Naive thymus-derived CD4-positive, alpha-beta T cell (primary cell): ENCODE measurements around the gene RPS15. TPM values are rescaled to one million over a fixed set of nuclear protein-coding genes. Genes with fewer than 3 reads are reported as not detected.

Source experiments
- ATAC-seq: fragments of 150-1000 bp; cut with Tn5 transposase; 2 replicates; pipeline ENCODE4 v1.10.0; 2021; ENCODE audit warnings: mild to moderate bottlenecking, moderate library complexity
- CTCF ChIA-PET: fragments of 350-600 bp; sonication (Branson Sonifier 250); formaldehyde crosslinking; loops from one replicate; lab custom pipeline; 2021; ENCODE audit warnings: antibody characterized with exemption; lab: Charles Lee
- POLR2A ChIA-PET: fragments of 350-600 bp; sonication (Branson Sonifier 250); formaldehyde crosslinking; loops from one replicate; lab custom pipeline; 2021; ENCODE audit warnings: antibody characterized with exemption, inconsistent platforms; lab: Charles Lee
- DNase-seq, 9 donors: peaks; one replicate each; pipeline versions ENCODE4 v3.0.0 to v3.0.0-alpha.2; 2020 to 2022; ENCODE audit warnings: mixed read lengths in 1 of 9
- H3K27ac ChIP-seq: one replicate; pipeline ENCODE4 v1.7.0; 2013; ENCODE audit warnings: mild to moderate bottlenecking, low read depth, low read length, moderate library complexity
- H3K27me3 ChIP-seq, 2 donors: one replicate each; pipeline ENCODE4 v1.7.0; 2013; ENCODE audit warnings: low read length in 2 of 2, mild to moderate bottlenecking in 2 of 2, moderate library complexity in 2 of 2; ENCODE audit not compliant: control insufficient read depth in 2 of 2, insufficient read depth in 2 of 2
- H3K36me3 ChIP-seq, 3 experiments: 1 replicate in 2 of 3; 2 replicates in 1 of 3; pipeline ENCODE4 v1.7.0; 2013; ENCODE audit warnings: low read length in 3 of 3, mild to moderate bottlenecking in 3 of 3, moderate library complexity in 1 of 3; ENCODE audit not compliant: insufficient read depth in 3 of 3, control insufficient read depth in 2 of 3
- H3K4me1 ChIP-seq, 2 donors: one replicate each; pipeline ENCODE4 v1.7.0; 2013; ENCODE audit warnings: low read length in 2 of 2, mild to moderate bottlenecking in 2 of 2, moderate library complexity in 1 of 2; ENCODE audit not compliant: control insufficient read depth in 2 of 2, insufficient read depth in 2 of 2
- H3K4me3 ChIP-seq: 2 replicates; pipeline ENCODE4 v1.7.0; 2013; ENCODE audit warnings: mild to moderate bottlenecking, low read length
- H3K9me3 ChIP-seq, 3 experiments: 1 replicate in 2 of 3; 2 replicates in 1 of 3; pipeline ENCODE4 v1.7.0; 2013; ENCODE audit warnings: low read length in 3 of 3; ENCODE audit not compliant: control insufficient read depth in 2 of 3
- H3K27ac Mint-ChIP-seq, 9 donors: one replicate each; pipeline ENCODE4 v1.8.0; 2020 to 2022; ENCODE audit warnings: mixed read lengths in 9 of 9, mild to moderate bottlenecking in 8 of 9, moderate library complexity in 5 of 9, inconsistent platforms in 2 of 9
- H3K27me3 Mint-ChIP-seq, 5 donors: one replicate each; pipeline ENCODE4 v1.8.0; 2021 to 2022; ENCODE audit warnings: mixed read lengths in 5 of 5, mild to moderate bottlenecking in 1 of 5
- H3K36me3 Mint-ChIP-seq, 5 donors: one replicate each; pipeline ENCODE4 v1.8.0; 2020 to 2022; ENCODE audit warnings: mixed read lengths in 5 of 5, mild to moderate bottlenecking in 3 of 5, inconsistent platforms in 1 of 5
- H3K4me1 Mint-ChIP-seq, 7 donors: one replicate each; pipeline ENCODE4 v1.8.0; 2020 to 2022; ENCODE audit warnings: mixed read lengths in 7 of 7, mild to moderate bottlenecking in 3 of 7, inconsistent platforms in 1 of 7
- H3K4me3 Mint-ChIP-seq, 10 donors: one replicate each; pipeline ENCODE4 v1.8.0; 2020 to 2022; ENCODE audit warnings: mild to moderate bottlenecking in 10 of 10, mixed read lengths in 10 of 10, moderate library complexity in 6 of 10, inconsistent platforms in 2 of 10
- H3K9me3 Mint-ChIP-seq, 11 donors: one replicate each; pipeline ENCODE4 v1.8.0; 2020 to 2022; ENCODE audit warnings: mixed read lengths in 11 of 11, mild to moderate bottlenecking in 4 of 11, inconsistent platforms in 1 of 11, moderate library complexity in 1 of 11
- intact Hi-C, 2 donors: fragments of 100-400 bp; cut with micrococcal nuclease; formaldehyde crosslinking; loops; one replicate each; pipeline ENCODE4 v1.15.1; 2023
- polyA plus RNA-seq, 2 donors: library from polyadenylated mRNA; unstranded; fragments of 300-500 nt; fragmentation: Illumina TruSeq; gene quantifications; one replicate each; pipeline ENCODE4 v1.2.3, GENCODE V29; 2021
- total RNA-seq, 6 experiments: library from RNA in 5 of 6; stranded (reverse) in 5 of 6; gene quantifications; 1 replicate in 5 of 6; 2 replicates in 1 of 6; pipeline ENCODE4 v1.2.3 and lab custom pipeline; 2021 to 2026

The RPS15 gene
- total and polyA plus RNA-seq, 7 experiments from 2014 or later = 1,300 to 3,761 (median 2,017) TPM

GRCh38 chr19:1412323-1412923, 25.8 kb upstream of the RPS15 start:
- Mint-ChIP-seq H3K4me3 (peak overlapping the region in 4 of 10 donors; percentile 55 to 95 (median 78)), H3K27me3 (no peaks in the 10 kb centered on the region), H3K36me3 (peaks cover 0 to 9% (median 3%) of the 10 kb centered on the region in 5 donors), H3K27ac (peak overlapping the region in 2 of 9 donors; percentile 75 to 90), H3K9me3 (peaks cover 0 to 3% (median 0%) of the 10 kb centered on the region in 11 donors), H3K4me1 (peaks cover 41 to 83% (median 72%) of the 10 kb centered on the region in 7 donors)
- Histone ChIP-seq H3K27ac (peak overlapping the region; percentile 24), H3K36me3 (peaks cover 0 to 59% (median 8%) of the 10 kb centered on the region in 3 experiments), H3K9me3 (no peaks in the 10 kb centered on the region), H3K4me1 (peaks cover 45 to 49% of the 10 kb centered on the region in 2 donors), H3K4me3 (no peak overlapping the region), H3K27me3 (no peaks in the 10 kb centered on the region)
- intact Hi-C loops = no loop called here
- no peak for DNase-seq
- ChIA-PET POLR2A (no interaction called here), CTCF (no interaction called here)
- ATAC-seq = no peak

GRCh38 chr19:1412995-1413800, 25.0 kb upstream of the RPS15 start:
- DNase-seq (no peak), ATAC-seq (no peak)
- ChIA-PET POLR2A (no interaction called here), CTCF (no interaction called here)
- no peak overlapping the region for H3K4me3 ChIP-seq
- Mint-ChIP-seq H3K9me3 (peaks cover 0 to 3% (median 0%) of the 10 kb centered on the region in 11 donors), H3K27ac (peak overlapping the region in 3 of 9 donors; percentile 8 to 59 (median 33)), H3K4me1 (peaks cover 44 to 87% (median 74%) of the 10 kb centered on the region in 7 donors), H3K27me3 (no peaks in the 10 kb centered on the region), H3K36me3 (peaks cover 0 to 12% (median 4%) of the 10 kb centered on the region in 5 donors), H3K4me3 (peak overlapping the region in 6 of 10 donors; percentile 10 to 40 (median 28))
- peaks cover 0 to 63% (median 8%) of the 10 kb centered on the region in 3 experiments for H3K36me3 ChIP-seq
- no peak overlapping the region for H3K27ac ChIP-seq
- intact Hi-C loops = no loop called here
- H3K9me3 ChIP-seq = no peaks in the 10 kb centered on the region
- peaks cover 45 to 49% of the 10 kb centered on the region in 2 donors for H3K4me1 ChIP-seq
- no peaks in the 10 kb centered on the region for H3K27me3 ChIP-seq

GRCh38 chr19:1416014-1416841, 22.0 kb upstream of the RPS15 start:
- Mint-ChIP-seq H3K9me3 (peaks cover 0 to 2% (median 0%) of the 10 kb centered on the region in 11 donors), H3K4me3 (peak overlapping the region in 2 of 10 donors; percentile 39 to 55), H3K27ac (peak overlapping the region in 3 of 9 donors; percentile 14 to 84 (median 70)), H3K36me3 (peaks cover 0 to 19% (median 7%) of the 10 kb centered on the region in 5 donors), H3K27me3 (no peaks in the 10 kb centered on the region), H3K4me1 (peaks cover 22 to 69% (median 50%) of the 10 kb centered on the region in 7 donors)
- Histone ChIP-seq H3K36me3 (peaks cover 5 to 73% (median 21%) of the 10 kb centered on the region in 3 experiments), H3K27me3 (no peaks in the 10 kb centered on the region), H3K27ac (peak overlapping the region; percentile 7), H3K4me1 (peaks cover 20 to 23% of the 10 kb centered on the region in 2 donors), H3K4me3 (no peak overlapping the region), H3K9me3 (no peaks in the 10 kb centered on the region)
- intact Hi-C loops = no loop called here
- no peak for DNase-seq
- ChIA-PET POLR2A (interaction anchor here (0.6 to 0.7 kb wide), 2 partner anchors 25 to 50 kb away, joined by 3 read pairs; no protein-coding TSS in a partner anchor), CTCF (no interaction called here)
- no peak for ATAC-seq

GRCh38 chr19:1417145-1417544, 21.1 kb upstream of the RPS15 start:
- Histone ChIP-seq H3K27me3 (no peaks in the 10 kb centered on the region), H3K4me3 (no peak overlapping the region), H3K36me3 (peaks cover 5 to 82% (median 25%) of the 10 kb centered on the region in 3 experiments), H3K27ac (no peak overlapping the region), H3K9me3 (no peaks in the 10 kb centered on the region), H3K4me1 (peaks cover 13 to 14% of the 10 kb centered on the region in 2 donors)
- intact Hi-C loops = no loop called here
- peak overlapping the region in 5 of 9 donors; percentile 12 to 69 (median 31) for H3K27ac Mint-ChIP-seq
- peak overlapping the region in 3 of 10 donors; percentile 9 to 32 (median 29) for H3K4me3 Mint-ChIP-seq
- no peaks in the 10 kb centered on the region for H3K27me3 Mint-ChIP-seq
- DNase-seq (no peak), ATAC-seq (no peak)
- CTCF ChIA-PET = no interaction called here
- peaks cover 0 to 19% (median 7%) of the 10 kb centered on the region in 5 donors for H3K36me3 Mint-ChIP-seq
- H3K9me3 Mint-ChIP-seq = peaks cover 0 to 2% (median 0%) of the 10 kb centered on the region in 11 donors
- H3K4me1 Mint-ChIP-seq = peaks cover 14 to 60% (median 40%) of the 10 kb centered on the region in 7 donors
- POLR2A ChIA-PET = interaction anchor here (0.6 kb wide), 1 partner anchor 24 kb away, joined by 3 read pairs; no protein-coding TSS in a partner anchor

GRCh38 chr19:1417681-1418495, 20.3 kb upstream of the RPS15 start:
- no peak for DNase-seq
- Mint-ChIP-seq H3K27me3 (no peaks in the 10 kb centered on the region), H3K36me3 (peaks cover 0 to 26% (median 7%) of the 10 kb centered on the region in 5 donors), H3K9me3 (peaks cover 0 to 2% (median 0%) of the 10 kb centered on the region in 11 donors), H3K27ac (peak overlapping the region in 4 of 9 donors; percentile 28 to 69 (median 50)), H3K4me3 (peak overlapping the region in 2 of 10 donors; percentile 24 to 32), H3K4me1 (peaks cover 14 to 55% (median 38%) of the 10 kb centered on the region in 7 donors)
- POLR2A ChIA-PET = interaction anchor here (1.1 to 1.4 kb wide), 2 partner anchors 8 to 15 kb away, joined by 3 to 5 read pairs; no protein-coding TSS in a partner anchor
- no peak overlapping the region for H3K4me3 ChIP-seq
- intact Hi-C loops = no loop called here
- no peak overlapping the region for H3K27ac ChIP-seq
- no peaks in the 10 kb centered on the region for H3K27me3 ChIP-seq
- peaks cover 8 to 13% of the 10 kb centered on the region in 2 donors for H3K4me1 ChIP-seq
- no peaks in the 10 kb centered on the region for H3K9me3 ChIP-seq
- no peak for ATAC-seq
- peaks cover 10 to 83% (median 27%) of the 10 kb centered on the region in 3 experiments for H3K36me3 ChIP-seq
- CTCF ChIA-PET = no interaction called here
